Measurements from ENCODE around the gene PLD2.
"Not testable (repeated sequence)": the region's sequence is repeated elsewhere in the genome, so short reads cannot be mapped to it uniquely, and the experiment has no call there.

Gene PLD2

GRCh38 chr17:4854111-4854681, 47.2 kb downstream of the PLD2 start:
- no peaks in the 10 kb centered on the region for H3K27me3 ChIP-seq (ENCODE audit: control insufficient read depth, insufficient read depth, low read length)
- H3K27ac ChIP-seq (ENCODE audit: low read length), result peak overlapping the region; percentile 54
- no peaks in the 10 kb centered on the region for H3K9me3 ChIP-seq (ENCODE audit: control insufficient read depth, low read depth, low read length)
- no peak overlapping the region for H3K4me3 ChIP-seq (ENCODE audit: low read length)
- H3K36me3 ChIP-seq (ENCODE audit: control insufficient read depth, low read depth, low read length), result no peaks in the 10 kb centered on the region
- no peak overlapping the region for H3K9ac ChIP-seq (ENCODE audit: low read length)
- peaks cover 30% of the 10 kb centered on the region for H3K4me1 ChIP-seq (ENCODE audit: control insufficient read depth, low read depth, low read length)

- H3K27ac ChIP-seq (ENCODE audit: low read length), result no peak overlapping the region
- no peak overlapping the region for H3K9ac ChIP-seq (ENCODE audit: low read length)
- no peaks in the 10 kb centered on the region for H3K9me3 ChIP-seq (ENCODE audit: control insufficient read depth, low read depth, low read length)
- H3K4me3 ChIP-seq (ENCODE audit: low read length), result no peak overlapping the region
- peaks cover 44% of the 10 kb centered on the region for H3K4me1 ChIP-seq (ENCODE audit: control insufficient read depth, low read depth, low read length)
- H3K36me3 ChIP-seq (ENCODE audit: control insufficient read depth, low read depth, low read length), result no peaks in the 10 kb centered on the region
- H3K27me3 ChIP-seq (ENCODE audit: control insufficient read depth, insufficient read depth, low read length), result no peaks in the 10 kb centered on the region
Observed at GRCh38 chr17:4856271-4856936, 49.5 kb downstream of the PLD2 start.

GRCh38 chr17:4856937-4857314, 50.0 kb downstream of the PLD2 start:
- H3K36me3 ChIP-seq (ENCODE audit: control insufficient read depth, low read depth, low read length), result no peaks in the 10 kb centered on the region
- H3K27me3 ChIP-seq (ENCODE audit: control insufficient read depth, insufficient read depth, low read length), result no peaks in the 10 kb centered on the region
- no peak overlapping the region for H3K9ac ChIP-seq (ENCODE audit: low read length)
- H3K4me3 ChIP-seq (ENCODE audit: low read length), result no peak overlapping the region
- H3K9me3 ChIP-seq (ENCODE audit: control insufficient read depth, low read depth, low read length), result no peaks in the 10 kb centered on the region
- H3K4me1 ChIP-seq (ENCODE audit: control insufficient read depth, low read depth, low read length), result peaks cover 44% of the 10 kb centered on the region
- H3K27ac ChIP-seq (ENCODE audit: low read length), result no peak overlapping the region

- H3K27me3 ChIP-seq (ENCODE audit: control insufficient read depth, insufficient read depth, low read length); H3K36me3 ChIP-seq (ENCODE audit: control insufficient read depth, low read depth, low read length); H3K9me3 ChIP-seq (ENCODE audit: control insufficient read depth, low read depth, low read length): not testable (repeated sequence)
- Histone ChIP-seq H3K4me3 (ENCODE audit: low read length) (peak overlapping the region; percentile 44), H3K27ac (ENCODE audit: low read length) (peak overlapping the region; percentile 86), H3K9ac (ENCODE audit: low read length) (peak overlapping the region; percentile 45), H3K4me1 (ENCODE audit: control insufficient read depth, low read depth, low read length) (peaks cover 44% of the 10 kb centered on the region)
Observed at GRCh38 chr17:4857347-4857746, 50.4 kb downstream of the PLD2 start.

- no peaks in the 10 kb centered on the region for H3K9me3 ChIP-seq (ENCODE audit: control insufficient read depth, low read depth, low read length)
- peak overlapping the region; percentile 86 for H3K27ac ChIP-seq (ENCODE audit: low read length)
- H3K4me3 ChIP-seq (ENCODE audit: low read length), result peak overlapping the region; percentile 44
- H3K27me3 ChIP-seq (ENCODE audit: control insufficient read depth, insufficient read depth, low read length), result no peaks in the 10 kb centered on the region
- no peaks in the 10 kb centered on the region for H3K36me3 ChIP-seq (ENCODE audit: control insufficient read depth, low read depth, low read length)
- peak overlapping the region; percentile 45 for H3K9ac ChIP-seq (ENCODE audit: low read length)
- H3K4me1 ChIP-seq (ENCODE audit: control insufficient read depth, low read depth, low read length), result peaks cover 44% of the 10 kb centered on the region
Observed at GRCh38 chr17:4858068-4858881, 51.3 kb downstream of the PLD2 start.

- peaks cover 38% of the 10 kb centered on the region for H3K4me1 ChIP-seq (ENCODE audit: control insufficient read depth, low read depth, low read length)
Observed at GRCh38 chr17:4858882-4859260, 51.9 kb downstream of the PLD2 start.

GRCh38 chr17:4859816-4860625, 53.1 kb downstream of the PLD2 start:
- no peak overlapping the region for H3K27ac ChIP-seq (ENCODE audit: low read length)
- no peaks in the 10 kb centered on the region for H3K27me3 ChIP-seq (ENCODE audit: control insufficient read depth, insufficient read depth, low read length)
- H3K4me3 ChIP-seq (ENCODE audit: low read length), result peak overlapping the region; percentile 16
- no peaks in the 10 kb centered on the region for H3K36me3 ChIP-seq (ENCODE audit: control insufficient read depth, low read depth, low read length)
- H3K4me1 ChIP-seq (ENCODE audit: control insufficient read depth, low read depth, low read length), result peaks cover 33% of the 10 kb centered on the region
- no peak overlapping the region for H3K9ac ChIP-seq (ENCODE audit: low read length)
- H3K9me3 ChIP-seq (ENCODE audit: control insufficient read depth, low read depth, low read length), result no peaks in the 10 kb centered on the region

More at GRCh38 chr17:4858882-4859260, 51.9 kb downstream of the PLD2 start:
- Histone ChIP-seq H3K36me3 (ENCODE audit: control insufficient read depth, low read depth, low read length) (no peaks in the 10 kb centered on the region), H3K27ac (ENCODE audit: low read length) (no peak overlapping the region), H3K9ac (ENCODE audit: low read length) (peak overlapping the region; percentile 20), H3K4me3 (ENCODE audit: low read length) (no peak overlapping the region), H3K27me3 (ENCODE audit: control insufficient read depth, insufficient read depth, low read length) (no peaks in the 10 kb centered on the region), H3K9me3 (ENCODE audit: control insufficient read depth, low read depth, low read length) (no peaks in the 10 kb centered on the region)

GRCh38 chr17:4860651-4861050, 53.7 kb downstream of the PLD2 start:
- Histone ChIP-seq H3K4me3 (ENCODE audit: low read length) (peak overlapping the region; percentile 16), H3K36me3 (ENCODE audit: control insufficient read depth, low read depth, low read length) (no peaks in the 10 kb centered on the region), H3K4me1 (ENCODE audit: control insufficient read depth, low read depth, low read length) (peaks cover 33% of the 10 kb centered on the region), H3K9me3 (ENCODE audit: control insufficient read depth, low read depth, low read length) (no peaks in the 10 kb centered on the region), H3K27me3 (ENCODE audit: control insufficient read depth, insufficient read depth, low read length) (no peaks in the 10 kb centered on the region), H3K9ac (ENCODE audit: low read length) (no peak overlapping the region), H3K27ac (ENCODE audit: low read length) (no peak overlapping the region)

- peaks cover 33% of the 10 kb centered on the region for H3K4me1 ChIP-seq (ENCODE audit: control insufficient read depth, low read depth, low read length)
- no peak overlapping the region for H3K4me3 ChIP-seq (ENCODE audit: low read length)
- H3K27ac ChIP-seq (ENCODE audit: low read length), result no peak overlapping the region
- H3K36me3 ChIP-seq (ENCODE audit: control insufficient read depth, low read depth, low read length), result no peaks in the 10 kb centered on the region
- H3K9ac ChIP-seq (ENCODE audit: low read length), result no peak overlapping the region
- no peaks in the 10 kb centered on the region for H3K9me3 ChIP-seq (ENCODE audit: control insufficient read depth, low read depth, low read length)
- no peaks in the 10 kb centered on the region for H3K27me3 ChIP-seq (ENCODE audit: control insufficient read depth, insufficient read depth, low read length)
Observed at GRCh38 chr17:4861052-4861451, 54.1 kb downstream of the PLD2 start.

- no peak overlapping the region for H3K4me3 ChIP-seq (ENCODE audit: low read length)
- H3K27me3 ChIP-seq (ENCODE audit: control insufficient read depth, insufficient read depth, low read length), result no peaks in the 10 kb centered on the region
- no peak overlapping the region for H3K9ac ChIP-seq (ENCODE audit: low read length)
- no peaks in the 10 kb centered on the region for H3K9me3 ChIP-seq (ENCODE audit: control insufficient read depth, low read depth, low read length)
- no peak overlapping the region for H3K27ac ChIP-seq (ENCODE audit: low read length)
- peaks cover 29% of the 10 kb centered on the region for H3K4me1 ChIP-seq (ENCODE audit: control insufficient read depth, low read depth, low read length)
- no peaks in the 10 kb centered on the region for H3K36me3 ChIP-seq (ENCODE audit: control insufficient read depth, low read depth, low read length)
Observed at GRCh38 chr17:4862720-4863119, 55.8 kb downstream of the PLD2 start.

GRCh38 chr17:4863321-4863720, 56.4 kb downstream of the PLD2 start:
- Histone ChIP-seq H3K9ac (ENCODE audit: low read length) (no peak overlapping the region), H3K4me3 (ENCODE audit: low read length) (no peak overlapping the region), H3K27me3 (ENCODE audit: control insufficient read depth, insufficient read depth, low read length) (no peaks in the 10 kb centered on the region), H3K4me1 (ENCODE audit: control insufficient read depth, low read depth, low read length) (peaks cover 25% of the 10 kb centered on the region), H3K36me3 (ENCODE audit: control insufficient read depth, low read depth, low read length) (no peaks in the 10 kb centered on the region), H3K9me3 (ENCODE audit: control insufficient read depth, low read depth, low read length) (no peaks in the 10 kb centered on the region), H3K27ac (ENCODE audit: low read length) (no peak overlapping the region)

Data from iPS-18a (cell line).